HepG2 (cell line): Measurements from ENCODE around the gene BIRC3. TPM values are rescaled to one million over a fixed set of nuclear protein-coding genes. Genes with fewer than 3 reads are reported as not detected.
A peak's percentile ranks its signal among the peaks of the same experiment; 100 is the strongest.

Experiments used
- ARNT2 ChIP-seq: sonication (generic); formaldehyde crosslinking; IDR thresholded peaks from 2 replicates; pipeline ENCODE4 v1.8.0; 2022; ENCODE audit warnings: mild to moderate bottlenecking, low read depth, missing genetic modification reagents, moderate library complexity
- ELF3 ChIP-seq: IDR thresholded peaks from 2 replicates; pipeline ENCODE4 v1.6.1; 2016; ENCODE audit warnings: missing genetic modification reagents, missing compliant biosample characterization
- ETV6 ChIP-seq: sonication (generic); formaldehyde crosslinking; conservative IDR thresholded peaks from 2 replicates; pipeline ENCODE4 v1.4.0; 2020; ENCODE audit warnings: missing genetic modification reagents
- HNF4G ChIP-seq, 2 experiments: sonication (generic) in 1 of 2; formaldehyde crosslinking in 1 of 2; IDR thresholded peaks; 2 replicates each; pipeline versions ENCODE4 v1.4.0 to v1.6.1; 2011 to 2020; ENCODE audit warnings: borderline replicate concordance in 2 of 2, low read depth in 2 of 2, mild to moderate bottlenecking in 2 of 2, low read length in 1 of 2, missing genetic modification reagents in 1 of 2, moderate library complexity in 1 of 2
- JARID2 ChIP-seq: sonication (generic); formaldehyde crosslinking; IDR thresholded peaks from 2 replicates; pipeline ENCODE4 v1.8.1; 2023; ENCODE audit warnings: missing genetic modification reagents, inconsistent platforms; ENCODE audit not compliant: insufficient replicate concordance
- NFE2L2 ChIP-seq: fragments of 150-350 bp; IDR thresholded peaks from 2 replicates; pipeline ENCODE4 v1.6.1; 2014; ENCODE audit warnings: low read length
- NR2F6 ChIP-seq, 2 experiments: IDR thresholded peaks; 2 replicates each; pipeline ENCODE4 v1.6.1; 2016; ENCODE audit warnings: antibody characterized with exemption in 1 of 2, mild to moderate bottlenecking in 1 of 2
- PAX8 ChIP-seq: sonication (generic); formaldehyde crosslinking; IDR thresholded peaks from 2 replicates; pipeline ENCODE4 v1.8.0; 2022; ENCODE audit warnings: mild to moderate bottlenecking, missing genetic modification reagents, borderline replicate concordance
- RBFOX2 ChIP-seq: fragments of 200-400 bp; formaldehyde crosslinking; IDR thresholded peaks from 2 replicates; pipeline ENCODE4 v1.6.1; 2017; ENCODE audit warnings: low read depth, mild to moderate bottlenecking, low read length
- SNAI1 ChIP-seq: sonication (generic); formaldehyde crosslinking; IDR thresholded peaks from 2 replicates; pipeline ENCODE4 v1.5.0; 2020; ENCODE audit warnings: mild to moderate bottlenecking, missing genetic modification reagents, borderline replicate concordance
- ZNF562 ChIP-seq: sonication (generic); formaldehyde crosslinking; IDR thresholded peaks from 2 replicates; pipeline ENCODE4 v1.8.0; 2022; ENCODE audit warnings: missing genetic modification reagents, borderline replicate concordance
- ZNF644 ChIP-seq: IDR thresholded peaks from 2 replicates; pipeline ENCODE4 v1.6.1; 2016; ENCODE audit warnings: low read depth
- ZNF7 ChIP-seq: IDR thresholded peaks from 2 replicates; pipeline ENCODE4 v1.6.1; 2016; ENCODE audit warnings: missing biosample characterization, missing genetic modification reagents
- polyA plus RNA-seq, 8 experiments: library from polyadenylated mRNA; depleted of rRNA in 3 of 8; stranded (reverse) in 7 of 8; unstranded in 1 of 8; fragments of >200 nt; fragmentation: Illumina TruSeq in 4 of 8; extraction: Trizol in 4 of 8; gene quantifications; 2 replicates each; pipeline versions ENCODE4 v1.2.1 to v1.2.3, GENCODE V29; 2011 to 2016; ENCODE audit warnings: low read depth in 4 of 8, missing spikeins in 1 of 8, mixed read lengths in 1 of 8; ENCODE audit not compliant: insufficient read depth in 1 of 8
- total RNA-seq, 5 experiments: library from RNA; depleted of rRNA; stranded (reverse); fragments of >200 nt; fragmentation: Illumina TruSeq; extraction: Trizol; gene quantifications; 2 replicates each; pipeline ENCODE4 v1.2.3, GENCODE V29; 2016; ENCODE audit warnings: low read depth in 1 of 5
- TF ChIP-seq, protein P1 (sequence below): IDR thresholded peaks from 2 replicates; pipeline ENCODE4 v1.6.1; 2012; ENCODE audit warnings: low read length, improper control_type of control experiment
- TF ChIP-seq, protein P2 (sequence below): sonication (generic); formaldehyde crosslinking; IDR thresholded peaks from 2 replicates; pipeline ENCODE4 v1.8.0; 2022; ENCODE audit warnings: mild to moderate bottlenecking, missing genetic modification reagents
- TF ChIP-seq, protein P3 (sequence below): sonication (generic); formaldehyde crosslinking; IDR thresholded peaks from 2 replicates; pipeline ENCODE4 v1.5.1; 2020; ENCODE audit warnings: mild to moderate bottlenecking, moderate library complexity, missing genetic modification reagents
- TF ChIP-seq, protein P4 (sequence below): sonication (generic); formaldehyde crosslinking; IDR thresholded peaks from 2 replicates; pipeline ENCODE4 v1.4.0; 2020; ENCODE audit warnings: mild to moderate bottlenecking, missing genetic modification reagents, borderline replicate concordance

The BIRC3 gene
- total and polyA plus RNA-seq, 2 of the 13 experiments (the other 11 are each of a cell fraction or from before 2014, with no cell fraction given) = 0.41 to 4.2 TPM

DNA sequence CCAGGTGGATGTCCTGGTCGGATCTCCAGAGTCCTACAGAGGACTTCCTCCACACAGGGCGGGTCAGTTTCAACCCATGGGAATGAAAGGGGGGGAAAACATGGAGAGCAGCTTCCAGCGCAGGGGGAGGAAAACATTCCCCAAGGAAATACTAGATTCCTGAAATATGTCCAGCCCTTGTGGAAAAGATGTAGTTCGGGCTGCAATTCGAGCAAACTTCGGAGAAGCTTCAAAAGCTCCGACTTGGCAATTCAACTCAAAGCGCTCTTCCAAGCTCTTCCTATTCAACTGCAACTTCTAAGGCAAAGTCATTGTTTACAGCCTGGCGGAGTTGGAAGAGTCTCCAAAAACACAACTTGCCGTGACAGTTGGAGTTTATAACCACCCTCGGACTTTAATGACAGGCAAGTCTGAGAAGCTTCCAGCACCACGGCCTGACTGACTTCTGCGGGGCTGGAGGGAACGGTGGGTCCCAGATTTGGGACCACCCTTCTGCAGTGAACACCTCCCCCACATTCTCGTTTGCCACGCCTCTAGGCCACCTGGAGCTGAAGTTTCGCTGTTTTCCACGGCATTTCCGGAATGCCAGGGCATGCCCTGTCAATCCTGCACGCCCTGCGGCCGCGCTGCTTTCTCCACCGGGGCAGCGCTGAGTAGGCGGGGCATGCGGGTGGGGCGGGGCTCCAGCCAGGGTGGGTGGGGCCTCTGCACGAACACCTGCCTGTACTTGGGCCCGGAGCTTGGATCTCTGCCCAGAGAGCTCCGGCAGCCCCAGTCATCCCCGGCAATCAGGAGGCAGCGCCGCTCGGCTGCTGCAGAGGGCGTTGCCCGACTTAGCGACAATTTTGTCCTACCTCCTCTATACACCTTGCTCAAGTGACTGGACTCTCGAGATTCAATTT is 49.0 kb upstream of the BIRC3 start (continued):
- TF ChIP-seq, protein P1, sequence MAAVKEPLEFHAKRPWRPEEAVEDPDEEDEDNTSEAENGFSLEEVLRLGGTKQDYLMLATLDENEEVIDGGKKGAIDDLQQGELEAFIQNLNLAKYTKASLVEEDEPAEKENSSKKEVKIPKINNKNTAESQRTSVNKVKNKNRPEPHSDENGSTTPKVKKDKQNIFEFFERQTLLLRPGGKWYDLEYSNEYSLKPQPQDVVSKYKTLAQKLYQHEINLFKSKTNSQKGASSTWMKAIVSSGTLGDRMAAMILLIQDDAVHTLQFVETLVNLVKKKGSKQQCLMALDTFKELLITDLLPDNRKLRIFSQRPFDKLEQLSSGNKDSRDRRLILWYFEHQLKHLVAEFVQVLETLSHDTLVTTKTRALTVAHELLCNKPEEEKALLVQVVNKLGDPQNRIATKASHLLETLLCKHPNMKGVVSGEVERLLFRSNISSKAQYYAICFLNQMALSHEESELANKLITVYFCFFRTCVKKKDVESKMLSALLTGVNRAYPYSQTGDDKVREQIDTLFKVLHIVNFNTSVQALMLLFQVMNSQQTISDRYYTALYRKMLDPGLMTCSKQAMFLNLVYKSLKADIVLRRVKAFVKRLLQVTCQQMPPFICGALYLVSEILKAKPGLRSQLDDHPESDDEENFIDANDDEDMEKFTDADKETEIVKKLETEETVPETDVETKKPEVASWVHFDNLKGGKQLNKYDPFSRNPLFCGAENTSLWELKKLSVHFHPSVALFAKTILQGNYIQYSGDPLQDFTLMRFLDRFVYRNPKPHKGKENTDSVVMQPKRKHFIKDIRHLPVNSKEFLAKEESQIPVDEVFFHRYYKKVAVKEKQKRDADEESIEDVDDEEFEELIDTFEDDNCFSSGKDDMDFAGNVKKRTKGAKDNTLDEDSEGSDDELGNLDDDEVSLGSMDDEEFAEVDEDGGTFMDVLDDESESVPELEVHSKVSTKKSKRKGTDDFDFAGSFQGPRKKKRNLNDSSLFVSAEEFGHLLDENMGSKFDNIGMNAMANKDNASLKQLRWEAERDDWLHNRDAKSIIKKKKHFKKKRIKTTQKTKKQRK = no peak
- TF ChIP-seq PAX8 (CRISPR knock-in tag) (no peak), RBFOX2 (peak; percentile 57; the same call in 1 of the 2 replicates), HNF4G (IDR thresholded peaks at IDR 0.05; ENCODE audit: borderline replicate concordance, low read depth, low read length) (no peak), HNF4G (CRISPR knock-in tag; IDR thresholded peaks at IDR 0.05; ENCODE audit: borderline replicate concordance, low read depth) (no peak), ZNF562 (CRISPR knock-in tag) (no peak), JARID2 (CRISPR knock-in tag) (no peak), ZNF644 (no peak), ELF3 (peak; percentile 57), ARNT2 (no peak), NFE2L2 (no peak), ZNF7 (CRISPR knock-in tag) (no peak), SNAI1 (CRISPR knock-in tag) (no peak), ETV6 (CRISPR knock-in tag) (no peak), NR2F6 (IDR thresholded peaks at IDR 0.05) (no peak), NR2F6 (CRISPR knock-in tag; IDR thresholded peaks at IDR 0.05) (no peak)
- TF ChIP-seq, protein P2, sequence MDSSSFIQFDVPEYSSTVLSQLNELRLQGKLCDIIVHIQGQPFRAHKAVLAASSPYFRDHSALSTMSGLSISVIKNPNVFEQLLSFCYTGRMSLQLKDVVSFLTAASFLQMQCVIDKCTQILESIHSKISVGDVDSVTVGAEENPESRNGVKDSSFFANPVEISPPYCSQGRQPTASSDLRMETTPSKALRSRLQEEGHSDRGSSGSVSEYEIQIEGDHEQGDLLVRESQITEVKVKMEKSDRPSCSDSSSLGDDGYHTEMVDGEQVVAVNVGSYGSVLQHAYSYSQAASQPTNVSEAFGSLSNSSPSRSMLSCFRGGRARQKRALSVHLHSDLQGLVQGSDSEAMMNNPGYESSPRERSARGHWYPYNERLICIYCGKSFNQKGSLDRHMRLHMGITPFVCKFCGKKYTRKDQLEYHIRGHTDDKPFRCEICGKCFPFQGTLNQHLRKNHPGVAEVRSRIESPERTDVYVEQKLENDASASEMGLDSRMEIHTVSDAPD (CRISPR knock-in tag) = no peak
- TF ChIP-seq, protein P3, sequence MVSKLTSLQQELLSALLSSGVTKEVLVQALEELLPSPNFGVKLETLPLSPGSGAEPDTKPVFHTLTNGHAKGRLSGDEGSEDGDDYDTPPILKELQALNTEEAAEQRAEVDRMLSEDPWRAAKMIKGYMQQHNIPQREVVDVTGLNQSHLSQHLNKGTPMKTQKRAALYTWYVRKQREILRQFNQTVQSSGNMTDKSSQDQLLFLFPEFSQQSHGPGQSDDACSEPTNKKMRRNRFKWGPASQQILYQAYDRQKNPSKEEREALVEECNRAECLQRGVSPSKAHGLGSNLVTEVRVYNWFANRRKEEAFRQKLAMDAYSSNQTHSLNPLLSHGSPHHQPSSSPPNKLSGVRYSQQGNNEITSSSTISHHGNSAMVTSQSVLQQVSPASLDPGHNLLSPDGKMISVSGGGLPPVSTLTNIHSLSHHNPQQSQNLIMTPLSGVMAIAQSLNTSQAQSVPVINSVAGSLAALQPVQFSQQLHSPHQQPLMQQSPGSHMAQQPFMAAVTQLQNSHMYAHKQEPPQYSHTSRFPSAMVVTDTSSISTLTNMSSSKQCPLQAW (CRISPR knock-in tag) = no peak
- TF ChIP-seq, protein P4, sequence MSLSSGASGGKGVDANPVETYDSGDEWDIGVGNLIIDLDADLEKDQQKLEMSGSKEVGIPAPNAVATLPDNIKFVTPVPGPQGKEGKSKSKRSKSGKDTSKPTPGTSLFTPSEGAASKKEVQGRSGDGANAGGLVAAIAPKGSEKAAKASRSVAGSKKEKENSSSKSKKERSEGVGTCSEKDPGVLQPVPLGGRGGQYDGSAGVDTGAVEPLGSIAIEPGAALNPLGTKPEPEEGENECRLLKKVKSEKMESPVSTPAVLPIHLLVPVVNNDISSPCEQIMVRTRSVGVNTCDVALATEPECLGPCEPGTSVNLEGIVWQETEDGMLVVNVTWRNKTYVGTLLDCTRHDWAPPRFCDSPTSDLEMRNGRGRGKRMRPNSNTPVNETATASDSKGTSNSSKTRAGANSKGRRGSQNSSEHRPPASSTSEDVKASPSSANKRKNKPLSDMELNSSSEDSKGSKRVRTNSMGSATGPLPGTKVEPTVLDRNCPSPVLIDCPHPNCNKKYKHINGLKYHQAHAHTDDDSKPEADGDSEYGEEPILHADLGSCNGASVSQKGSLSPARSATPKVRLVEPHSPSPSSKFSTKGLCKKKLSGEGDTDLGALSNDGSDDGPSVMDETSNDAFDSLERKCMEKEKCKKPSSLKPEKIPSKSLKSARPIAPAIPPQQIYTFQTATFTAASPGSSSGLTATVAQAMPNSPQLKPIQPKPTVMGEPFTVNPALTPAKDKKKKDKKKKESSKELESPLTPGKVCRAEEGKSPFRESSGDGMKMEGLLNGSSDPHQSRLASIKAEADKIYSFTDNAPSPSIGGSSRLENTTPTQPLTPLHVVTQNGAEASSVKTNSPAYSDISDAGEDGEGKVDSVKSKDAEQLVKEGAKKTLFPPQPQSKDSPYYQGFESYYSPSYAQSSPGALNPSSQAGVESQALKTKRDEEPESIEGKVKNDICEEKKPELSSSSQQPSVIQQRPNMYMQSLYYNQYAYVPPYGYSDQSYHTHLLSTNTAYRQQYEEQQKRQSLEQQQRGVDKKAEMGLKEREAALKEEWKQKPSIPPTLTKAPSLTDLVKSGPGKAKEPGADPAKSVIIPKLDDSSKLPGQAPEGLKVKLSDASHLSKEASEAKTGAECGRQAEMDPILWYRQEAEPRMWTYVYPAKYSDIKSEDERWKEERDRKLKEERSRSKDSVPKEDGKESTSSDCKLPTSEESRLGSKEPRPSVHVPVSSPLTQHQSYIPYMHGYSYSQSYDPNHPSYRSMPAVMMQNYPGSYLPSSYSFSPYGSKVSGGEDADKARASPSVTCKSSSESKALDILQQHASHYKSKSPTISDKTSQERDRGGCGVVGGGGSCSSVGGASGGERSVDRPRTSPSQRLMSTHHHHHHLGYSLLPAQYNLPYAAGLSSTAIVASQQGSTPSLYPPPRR (CRISPR knock-in tag) = 0 out of 2 replicates have a peak, but pooled peaks have one; percentile 39
